UCSD-AML1 (cell line): ENCODE results near the gene DUSP8.

Source experiments
- DNase-seq: peaks from one replicate; lab custom pipeline; 2025; ENCODE audit not compliant: unreplicated experiment; lab: John Stamatoyannopoulos, UW

DUSP8 gene

GRCh38 chr11:1533342-1533725, 38.7 kb downstream of the DUSP8 start:
- no peak for DNase-seq

- DNase-seq: no peak
Observed at GRCh38 chr11:1532606-1533341, 39.3 kb downstream of the DUSP8 start.

DNA sequence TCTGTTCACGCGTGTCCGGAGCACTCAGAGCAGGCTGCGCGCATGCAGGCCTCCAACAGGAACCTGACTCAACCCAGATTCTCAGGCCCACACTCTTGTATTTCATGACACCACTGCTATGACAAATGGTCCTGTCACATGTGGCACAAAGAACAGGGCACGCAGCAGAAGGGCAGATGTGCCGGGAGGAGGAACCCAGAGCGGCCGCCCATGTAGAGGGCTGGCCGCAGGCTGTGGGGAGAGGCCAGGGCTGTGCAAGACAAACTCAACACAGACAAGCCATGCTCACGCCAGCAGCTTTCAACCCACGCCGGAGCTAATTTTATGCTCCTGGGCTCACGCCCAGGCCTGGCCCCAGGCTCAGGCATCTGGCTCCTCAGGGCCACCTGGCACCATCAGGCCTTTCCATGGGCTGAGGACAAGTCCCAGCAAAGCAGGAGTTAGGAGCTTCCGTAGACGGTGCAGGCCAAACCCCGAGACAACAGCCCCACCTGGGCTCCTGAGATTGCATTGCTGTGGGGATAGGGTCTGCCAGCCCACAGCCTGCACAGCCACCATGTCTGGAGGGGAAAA, 40.0 kb downstream of the DUSP8 start:
- no peak for DNase-seq

DNA sequence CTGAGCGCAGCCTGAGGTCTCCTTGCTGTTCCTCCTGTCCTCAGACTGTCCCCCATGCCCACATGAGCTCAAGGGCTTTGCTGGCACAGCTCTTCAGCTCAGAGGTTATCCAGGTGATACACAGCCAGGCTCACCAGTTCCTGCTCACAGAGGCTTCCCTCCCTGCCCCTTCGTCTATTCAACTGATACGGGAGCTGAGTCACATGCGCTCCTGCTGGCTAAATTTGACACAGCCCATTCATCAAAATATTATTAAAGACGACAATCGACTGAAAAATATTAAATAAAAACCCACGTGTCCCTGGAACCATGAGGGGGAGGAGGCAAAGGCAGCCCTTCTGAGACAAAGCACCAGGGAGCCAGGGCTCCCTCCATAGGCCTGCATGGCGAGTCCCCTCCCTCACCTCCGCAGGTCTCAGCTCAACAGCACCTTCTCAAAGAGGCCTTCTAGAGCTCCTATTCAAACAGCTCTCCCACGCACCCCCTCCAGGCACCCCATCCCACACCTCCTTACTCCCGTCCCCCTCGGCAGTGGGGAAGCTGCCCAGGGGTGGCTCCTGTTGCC, 40.5 kb downstream of the DUSP8 start:
- no peak for DNase-seq

- DNase-seq: no peak
Observed at GRCh38 chr11:1530686-1531448, 41.2 kb downstream of the DUSP8 start.

DNA sequence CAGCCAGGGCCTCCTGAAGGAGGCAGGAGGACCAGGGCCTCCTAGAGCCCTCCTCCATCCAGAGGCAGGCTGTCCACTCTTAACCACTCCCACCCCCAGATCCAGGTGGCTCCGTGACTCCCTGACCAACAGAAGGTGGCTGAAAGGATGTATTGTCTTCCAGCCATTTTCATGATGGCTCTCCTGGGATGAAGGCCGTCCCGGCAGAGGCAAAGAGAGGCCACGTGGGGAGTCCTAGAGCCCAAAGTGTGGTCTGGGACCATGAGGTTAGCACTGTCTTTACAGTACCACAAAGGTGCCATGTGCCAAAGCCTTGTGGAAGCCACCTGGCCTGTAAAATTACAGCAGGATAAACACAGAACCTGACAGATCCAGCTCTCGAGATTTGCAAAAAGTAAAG, 42.3 kb downstream of the DUSP8 start:
- no peak for DNase-seq

- no peak for DNase-seq
Observed at GRCh38 chr11:1529286-1529685, 42.8 kb downstream of the DUSP8 start.

GRCh38 chr11:1528710-1529109, 43.4 kb downstream of the DUSP8 start:
- no peak for DNase-seq

DNA sequence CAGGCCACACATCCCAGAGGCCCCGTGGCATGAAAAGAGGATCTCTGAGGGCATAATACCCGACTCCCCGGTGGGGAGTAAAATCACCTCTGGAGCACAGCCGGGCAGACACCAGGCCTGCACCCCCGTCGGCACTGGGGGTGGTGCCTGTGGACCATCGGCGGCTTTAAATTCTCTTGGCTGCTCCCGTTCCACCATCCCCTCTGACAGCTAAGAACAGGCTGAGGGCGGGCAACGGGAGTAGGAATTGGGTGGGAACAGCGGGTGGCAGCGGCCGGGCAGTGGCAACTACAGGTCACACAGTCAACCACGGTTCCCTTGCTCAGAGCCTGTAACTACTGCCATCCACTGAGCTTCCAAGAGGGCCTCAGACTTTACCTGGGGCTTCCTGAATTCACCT, 45.3 kb downstream of the DUSP8 start:
- no peak for DNase-seq

DNA sequence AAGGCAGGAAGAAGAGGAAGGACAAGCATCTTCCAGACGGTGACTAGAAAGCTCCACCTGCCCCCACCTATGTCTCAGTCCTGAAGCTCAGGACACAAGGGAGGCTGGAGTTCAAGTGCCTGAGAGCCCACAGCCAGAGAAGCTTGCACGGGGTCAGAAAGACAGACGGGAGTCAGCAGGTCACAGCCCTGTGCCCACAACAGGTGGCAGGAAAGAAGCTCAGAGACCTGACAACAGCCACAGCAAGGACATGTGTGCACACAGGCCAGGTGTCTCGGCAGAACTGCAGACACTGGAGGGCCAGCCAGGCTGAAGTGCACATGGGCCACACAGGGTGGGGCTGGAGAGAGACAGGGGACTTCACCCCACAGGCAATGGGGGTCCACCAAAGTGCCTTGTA, 48.3 kb downstream of the DUSP8 start:
- DNase-seq: no peak

GRCh38 chr11:1523077-1523476, 49.0 kb downstream of the DUSP8 start:
- no peak for DNase-seq

DNA sequence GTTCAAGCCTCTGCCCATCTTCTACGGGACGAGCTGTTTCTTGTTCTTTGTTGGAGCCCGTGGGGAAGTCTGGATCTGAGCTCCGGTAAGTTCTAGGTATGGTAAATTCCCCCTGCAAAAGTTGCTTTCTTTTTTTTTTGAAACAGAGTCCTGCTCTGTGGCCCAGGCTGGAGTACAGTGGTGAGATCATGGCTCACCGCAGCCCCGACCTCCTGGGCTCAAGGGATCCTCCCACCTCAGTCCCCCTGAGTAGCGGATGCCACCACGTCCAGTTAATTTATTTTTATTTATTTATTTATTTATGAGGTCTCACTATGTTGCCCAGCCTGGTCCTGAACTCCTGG, 50.0 kb downstream of the DUSP8 start:
- DNase-seq: no peak

- DNase-seq: no peak
Observed at GRCh38 chr11:1521382-1522080, 50.5 kb downstream of the DUSP8 start.

GRCh38 chr11:1520663-1521267, 51.3 kb downstream of the DUSP8 start:
- DNase-seq: no peak

GRCh38 chr11:1520209-1520662, 51.8 kb downstream of the DUSP8 start:
- DNase-seq: no peak

- no peak for DNase-seq
Observed at GRCh38 chr11:1519028-1520010, 52.8 kb downstream of the DUSP8 start.

DNA sequence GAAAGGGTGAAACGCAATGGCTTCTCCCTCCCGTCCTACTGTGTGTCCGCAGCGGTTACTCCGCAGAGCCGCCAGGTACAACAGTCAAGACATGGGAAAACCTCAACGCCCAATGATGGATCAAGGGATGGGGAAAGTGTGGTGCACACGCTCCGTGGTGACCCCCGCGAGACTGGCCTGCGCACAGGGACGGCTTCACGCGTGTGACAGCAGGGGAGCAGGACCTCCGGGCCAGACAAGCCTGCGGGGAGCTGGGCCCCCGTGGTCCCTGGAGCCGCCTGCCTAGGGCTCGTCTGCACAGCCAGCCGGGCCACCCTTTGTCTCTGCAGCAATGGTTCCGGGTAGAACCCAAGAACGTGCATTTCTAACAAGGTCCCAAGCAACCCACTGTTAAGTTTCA, 53.8 kb downstream of the DUSP8 start:
- DNase-seq: no peak

DNA sequence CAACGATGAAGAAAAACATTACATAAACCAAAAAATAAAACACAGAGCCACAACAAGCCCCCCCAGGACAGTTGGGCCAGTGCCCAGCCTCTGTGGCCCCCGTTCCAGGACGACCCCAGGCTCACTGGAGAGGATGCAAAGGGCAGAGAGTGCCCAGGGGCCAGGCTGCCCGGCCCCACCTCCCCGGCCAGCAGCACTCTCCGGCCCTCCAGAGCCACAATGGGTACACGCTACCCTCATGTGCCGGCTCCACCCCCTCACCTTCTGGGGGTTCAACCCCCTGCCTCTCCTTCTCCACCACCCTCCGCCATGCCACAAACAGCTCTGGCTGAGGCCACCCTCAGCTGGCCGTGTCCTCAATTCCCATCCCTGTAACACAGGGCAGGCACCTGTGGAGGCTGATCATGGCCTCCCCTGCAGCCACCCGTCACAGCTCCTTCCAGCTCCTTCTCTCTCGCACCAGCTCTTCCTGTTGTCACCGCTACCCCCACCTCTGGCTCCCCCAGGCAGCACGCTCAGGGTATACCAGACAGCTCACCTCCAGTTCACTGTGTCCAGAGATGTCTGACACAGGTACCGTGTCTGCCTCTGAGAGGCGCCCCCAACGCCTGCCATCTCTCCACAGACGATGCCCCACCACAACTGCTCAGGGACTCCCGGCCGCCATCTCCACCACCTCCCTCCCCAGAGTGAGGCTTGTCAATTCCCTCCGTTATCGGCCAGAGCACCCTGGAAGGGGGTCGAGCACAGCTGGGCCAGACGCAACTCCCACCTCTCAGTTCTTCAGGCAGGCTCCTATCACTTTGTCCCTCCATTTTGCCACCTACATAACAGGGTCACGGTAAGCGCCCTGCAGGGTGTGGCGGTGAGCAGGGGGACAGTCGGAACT, 54.7 kb downstream of the DUSP8 start:
- DNase-seq: no peak
